DOHH2 (cell line): ENCODE data around the gene ZNF521.

Source experiments
- H3F3A ChIP-seq: fragments of 200-600 bp; sonication (generic), shearing (Covaris generic); 2 replicates; pipeline ENCODE4 v1.6.0; 2016; ENCODE audit warnings: antibody characterized with exemption, mild to moderate bottlenecking; ENCODE audit not compliant: control insufficient read depth, insufficient read depth
- H3K27ac ChIP-seq: fragments of 200-600 bp; sonication (generic); 2 replicates; pipeline ENCODE4 v1.5.1; 2014; ENCODE audit warnings: low read depth, mild to moderate bottlenecking, low read length, moderate library complexity
- H3K27me3 ChIP-seq: fragments of 200-600 bp; sonication (generic); 2 replicates; pipeline ENCODE4 v1.6.1; 2014; ENCODE audit warnings: mild to moderate bottlenecking, low read length, mixed read lengths; ENCODE audit not compliant: control insufficient read depth
- H3K36me3 ChIP-seq: fragments of 200-600 bp; sonication (generic); 2 replicates; pipeline ENCODE4 v1.6.1; 2014; ENCODE audit warnings: mild to moderate bottlenecking, low read length, moderate library complexity, mixed read lengths; ENCODE audit not compliant: control insufficient read depth
- H3K4me1 ChIP-seq: fragments of 200-600 bp; sonication (generic); 2 replicates; pipeline ENCODE4 v1.6.1; 2014; ENCODE audit warnings: mild to moderate bottlenecking, low read length, mixed read lengths; ENCODE audit not compliant: control insufficient read depth
- H3K4me2 ChIP-seq: fragments of 200-600 bp; sonication (generic); 2 replicates; pipeline ENCODE4 v1.6.0; 2014; ENCODE audit warnings: mild to moderate bottlenecking, low read length, moderate library complexity
- H3K4me3 ChIP-seq: fragments of 200-600 bp; sonication (generic); 2 replicates; pipeline ENCODE4 v1.5.1; 2014; ENCODE audit warnings: mild to moderate bottlenecking, low read length, mixed read lengths
- H3K79me2 ChIP-seq: fragments of 200-600 bp; sonication (generic); 2 replicates; pipeline ENCODE4 v1.6.1; 2014; ENCODE audit warnings: mild to moderate bottlenecking, low read length, mixed read lengths; ENCODE audit not compliant: control insufficient read depth
- H3K9me2 ChIP-seq: fragments of 200-600 bp; sonication (generic); replicated peaks from 2 replicates; pipeline ENCODE4 v1.6.1; 2014; ENCODE audit warnings: mild to moderate bottlenecking, low read length, mixed read lengths; ENCODE audit not compliant: control insufficient read depth
- H3K9me3 ChIP-seq: fragments of 200-600 bp; sonication (generic); 2 replicates; pipeline ENCODE4 v1.6.1; 2014; ENCODE audit warnings: antibody characterized with exemption, low read length, mixed read lengths; ENCODE audit not compliant: control insufficient read depth, insufficient read depth
- H4K20me1 ChIP-seq: fragments of 200-600 bp; sonication (generic); 2 replicates; pipeline ENCODE4 v1.6.0; 2014; ENCODE audit warnings: low read depth, mild to moderate bottlenecking, antibody characterized with exemption, low read length, moderate library complexity; ENCODE audit not compliant: control insufficient read depth, insufficient read depth
- CTCF ChIP-seq: fragments of 200-600 bp; sonication (generic); IDR thresholded peaks from one replicate; pipeline ENCODE4 v1.5.1; 2014; ENCODE audit warnings: antibody characterized with exemption, mild to moderate bottlenecking, low read depth, low read length; ENCODE audit not compliant: poor library complexity, severe bottlenecking
- EZH2phosphoT487 ChIP-seq: fragments of 200-600 bp; sonication (generic); IDR thresholded peaks from 2 replicates; pipeline ENCODE4 v1.6.1; 2017; ENCODE audit warnings: borderline replicate concordance, mild to moderate bottlenecking, antibody characterized with exemption, low read length, moderate library complexity, mixed read lengths

The ZNF521 gene

DNA sequence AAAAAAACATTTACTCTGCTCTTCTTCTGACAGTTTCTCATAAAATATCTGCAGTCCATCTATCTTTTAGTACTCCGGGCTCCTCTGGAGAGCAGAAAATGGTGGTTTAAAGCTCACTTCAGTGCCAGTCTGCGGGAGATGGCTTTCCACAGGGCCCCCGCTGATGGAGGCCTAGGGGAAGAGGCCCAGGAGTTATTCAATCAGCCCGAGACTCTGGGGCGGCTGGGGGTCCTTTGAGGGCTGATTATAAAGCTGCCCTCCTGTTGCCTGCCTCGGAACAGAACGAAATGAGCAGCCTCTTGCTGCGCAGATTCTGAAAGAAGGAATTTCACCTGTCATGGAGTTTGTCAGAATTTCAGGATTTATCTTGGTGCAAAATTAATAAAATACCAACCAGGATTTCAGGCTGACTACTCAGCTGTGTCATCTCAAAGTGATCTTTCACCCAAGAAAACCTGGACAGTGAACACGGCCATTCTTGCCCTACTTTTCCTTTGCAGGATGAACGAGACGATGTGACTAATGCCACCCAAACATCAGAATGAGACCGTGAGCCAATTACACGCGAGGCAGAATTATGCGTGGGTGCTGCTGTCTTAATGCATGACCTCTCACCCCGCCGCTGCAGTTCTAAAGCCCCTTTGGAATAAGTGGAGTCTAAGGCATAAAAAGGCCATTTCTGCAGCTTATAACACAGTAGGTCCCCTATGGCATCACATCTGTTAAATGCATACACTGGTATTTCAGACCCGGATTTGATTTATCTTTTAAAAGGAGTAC is 273.8 kb downstream of the ZNF521 start:
- no peak for TF ChIP-seq CTCF
- TF ChIP-seq EZH2phosphoT487, result no peak
- Histone ChIP-seq H3K27ac (no peak overlapping the region), H3K4me1 (no peaks in the 10 kb centered on the region), H3K36me3 (no peaks in the 10 kb centered on the region), H3K27me3 (no peaks in the 10 kb centered on the region), H4K20me1 (no peaks in the 10 kb centered on the region), H3F3A (no peaks in the 10 kb centered on the region), H3K4me3 (no peak overlapping the region), H3K9me3 (no peaks in the 10 kb centered on the region), H3K79me2 (no peaks in the 10 kb centered on the region), H3K9me2 (no peaks in the 10 kb centered on the region), H3K4me2 (no peak overlapping the region)

DNA sequence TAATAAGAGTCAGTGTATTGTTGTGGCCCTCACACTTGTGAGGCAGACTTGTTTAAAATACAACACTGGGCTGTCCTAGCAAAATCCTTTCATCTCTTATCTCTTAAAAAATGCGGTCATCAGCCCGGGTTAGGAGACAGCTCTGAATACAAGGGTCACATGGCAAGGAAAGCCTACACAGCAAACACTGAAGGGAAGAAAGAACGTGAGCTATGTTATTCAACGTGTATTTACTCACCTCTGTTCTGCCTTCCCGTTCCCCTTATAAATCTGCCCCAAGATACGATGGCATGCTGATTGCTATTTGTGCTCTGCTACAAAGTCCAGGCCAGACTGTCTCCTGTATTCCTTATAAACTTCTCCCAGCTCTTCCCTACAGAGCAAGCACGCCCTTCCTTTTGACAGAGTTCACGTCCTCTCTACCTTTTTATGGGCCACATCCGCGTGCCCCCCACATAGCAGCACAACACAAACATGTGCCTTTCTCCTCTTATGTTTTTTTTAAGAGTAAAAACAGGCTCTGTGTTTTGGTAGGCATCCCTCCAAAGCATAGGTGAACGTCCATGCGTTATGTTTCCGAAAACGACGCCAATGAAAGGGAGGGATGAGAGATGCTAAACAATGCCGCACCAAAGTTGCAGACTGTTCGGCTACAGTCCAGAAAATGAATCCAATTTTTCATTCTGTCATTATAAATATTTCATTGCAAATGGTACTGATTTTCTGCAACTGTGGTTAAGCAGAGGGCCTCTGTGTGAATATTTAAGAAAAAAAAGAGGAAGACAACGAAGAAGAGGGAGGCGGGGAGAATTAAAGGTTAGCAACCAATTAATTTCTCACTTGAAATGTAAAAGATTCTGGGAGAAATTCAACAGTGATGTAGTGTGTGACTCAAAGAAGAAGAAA is 274.7 kb downstream of the ZNF521 start:
- Histone ChIP-seq H4K20me1 (no peaks in the 10 kb centered on the region), H3K36me3 (no peaks in the 10 kb centered on the region), H3K27me3 (no peaks in the 10 kb centered on the region), H3K9me2 (no peaks in the 10 kb centered on the region), H3K9me3 (no peaks in the 10 kb centered on the region), H3F3A (no peaks in the 10 kb centered on the region), H3K4me3 (no peak overlapping the region), H3K4me2 (no peak overlapping the region), H3K4me1 (no peaks in the 10 kb centered on the region), H3K27ac (no peak overlapping the region), H3K79me2 (no peaks in the 10 kb centered on the region)
- no peak for TF ChIP-seq EZH2phosphoT487
- TF ChIP-seq CTCF, result no peak

GRCh38 chr18:25075783-25076182 is 276.2 kb downstream of the ZNF521 start:
- Histone ChIP-seq H3K9me3 (no peaks in the 10 kb centered on the region), H4K20me1 (no peaks in the 10 kb centered on the region), H3K79me2 (no peaks in the 10 kb centered on the region), H3K36me3 (no peaks in the 10 kb centered on the region), H3K27me3 (no peaks in the 10 kb centered on the region), H3K4me3 (no peak overlapping the region), H3K4me2 (no peak overlapping the region), H3F3A (no peaks in the 10 kb centered on the region), H3K9me2 (no peaks in the 10 kb centered on the region), H3K27ac (no peak overlapping the region), H3K4me1 (no peaks in the 10 kb centered on the region)
- TF ChIP-seq CTCF (no peak), EZH2phosphoT487 (no peak)
